ENCODE results near the gene STK4.

The STK4 gene

GRCh38 chr20:45115829-45116228 lies 149.5 kb downstream of the STK4 start:
- no peak for DNase-seq

GRCh38 chr20:45117581-45117980 lies 151.3 kb downstream of the STK4 start:
- no peak for DNase-seq

- no peak for DNase-seq
These were observed 151.7 kb downstream of the STK4 start for GRCh38 chr20:45118028-45118427.

- DNase-seq: no peak
These were observed 153.4 kb downstream of the STK4 start for GRCh38 chr20:45119556-45120266.

- DNase-seq: no peak
These were observed 155.1 kb downstream of the STK4 start for GRCh38 chr20:45121388-45121787.

GRCh38 chr20:45124365-45124764 lies 158.1 kb downstream of the STK4 start, which contains the start of gene WFDC12:
WFDC12 (minus strand) TSS chr20:45124465; CDS start chr20:45124447, 18 bp downstream.
- DNase-seq: no peak

- no peak for DNase-seq
These were observed 161.8 kb downstream of the STK4 start for GRCh38 chr20:45128099-45128498.

Measured in EL (cell line).